HCT116 (cell line): ENCODE results near the gene RNPEPL1. TPM values are rescaled to one million over a fixed set of nuclear protein-coding genes. Genes with fewer than 3 reads are reported as not detected.

Source experiments
- ATAC-seq: fragments of 200-7000 bp; cut with Tn5 transposase; 2 replicates; pipeline ENCODE4 v1.9.1; 2020; ENCODE audit warnings: mild to moderate bottlenecking, moderate library complexity
- BruUV-seq: library from RNA; stranded (reverse); fragments of 400-500 nt; replicated peaks from 2 replicates; lab custom pipeline; 2021; lab: Mats Ljungman, UMichigan
- CTCF ChIA-PET: fragments of 300-600 bp; sonication (Branson Sonifier 250); formaldehyde crosslinking; loops from one replicate; lab custom pipeline; 2021; ENCODE audit warnings: antibody characterized with exemption; lab: Charles Lee
- POLR2A ChIA-PET: fragments of 300-600, 350-600 bp; sonication (Branson Sonifier 250); formaldehyde crosslinking; loops from one replicate; lab custom pipeline; 2021; ENCODE audit warnings: antibody characterized with exemption; lab: Charles Lee
- RAD21 ChIA-PET, 2 experiments: fragments of 300-600 bp; sonication (Branson Sonifier 250); formaldehyde crosslinking; loops; one replicate each; lab custom pipeline; 2023; ENCODE audit warnings: low total read pairs in 2 of 2; ENCODE audit not compliant: uncharacterized antibody in 2 of 2, unreplicated experiment in 2 of 2, low non-redundant PET in 1 of 2; lab: Charles Lee
- DNase-seq: peaks from one replicate; pipeline ENCODE4 v3.0.0-alpha.2; 2010; ENCODE audit warnings: low read depth, low spot score
- H2AFZ ChIP-seq: fragments of 200-600 bp; shearing (Covaris generic), sonication (generic); 2 replicates; pipeline ENCODE4 v1.6.1; 2017; ENCODE audit warnings: low read depth, mixed run types, mixed read lengths, antibody characterized with exemption, low read length; ENCODE audit not compliant: poor library complexity, severe bottlenecking
- H3K27ac ChIP-seq: 2 replicates; pipeline ENCODE4 v1.5.1; 2012; ENCODE audit warnings: low read depth, low read length
- H3K27me3 ChIP-seq: fragments of 200-600 bp; sonication (generic); 2 replicates; pipeline ENCODE4 v1.6.1; 2016; ENCODE audit warnings: mixed run types, low read length, mixed read lengths; ENCODE audit not compliant: insufficient read depth
- H3K36me3 ChIP-seq, 2 experiments: fragments of 200-500 bp in 1 of 2; fragments of 200-600 bp in 1 of 2; sonication (Bioruptor generic) in 1 of 2; sonication (generic) in 1 of 2; 2 replicates each; pipeline versions ENCODE4 v1.5.1 to v1.6.1; 2014 to 2016; ENCODE audit warnings: low read length in 2 of 2, inconsistent platforms in 1 of 2, mixed read lengths in 1 of 2, mixed run types in 1 of 2; ENCODE audit not compliant: insufficient read depth in 2 of 2, control insufficient read depth in 1 of 2
- H3K4me1 ChIP-seq, 2 experiments: fragments of 200-600 bp in 1 of 2; sonication (generic) in 1 of 2; 2 replicates each; pipeline versions ENCODE4 v1.5.1 to v1.6.1; 2012 to 2017; ENCODE audit warnings: low read length in 2 of 2, inconsistent platforms in 1 of 2, mild to moderate bottlenecking in 1 of 2, mixed read lengths in 1 of 2, mixed run types in 1 of 2, moderate library complexity in 1 of 2; ENCODE audit not compliant: insufficient read depth in 2 of 2, control insufficient read depth in 1 of 2
- H3K4me2 ChIP-seq: fragments of 200-600 bp; sonication (generic); 2 replicates; pipeline ENCODE4 v1.6.1; 2017; ENCODE audit warnings: mixed run types, low read length, mixed read lengths
- H3K4me3 ChIP-seq, 2 experiments: fragments of 200-600 bp in 1 of 2; sonication (generic) in 1 of 2; replicated peaks in 1 of 2; 2 replicates each; pipeline ENCODE4 v1.5.1; 2011 to 2016; ENCODE audit warnings: low read length in 2 of 2, control low read depth in 1 of 2, low read depth in 1 of 2, mild to moderate bottlenecking in 1 of 2, mixed read lengths in 1 of 2, mixed run types in 1 of 2
- H3K79me2 ChIP-seq: fragments of 200-600 bp; sonication (generic); 2 replicates; pipeline ENCODE4 v1.6.1; 2017; ENCODE audit warnings: mild to moderate bottlenecking, mixed run types, low read length, moderate library complexity, mixed read lengths; ENCODE audit not compliant: insufficient read depth
- H3K9ac ChIP-seq: fragments of 200-600 bp; sonication (generic); 2 replicates; pipeline ENCODE4 v1.6.1; 2016; ENCODE audit warnings: low read length, mixed read lengths
- H3K9me2 ChIP-seq: fragments of 200-600 bp; sonication (generic), shearing (Covaris generic); 2 replicates; pipeline ENCODE4 v1.6.1; 2017; ENCODE audit warnings: mixed run types, mild to moderate bottlenecking, moderate library complexity; ENCODE audit not compliant: insufficient read depth
- H3K9me3 ChIP-seq, 2 experiments: fragments of 200-500 bp in 1 of 2; fragments of 200-600 bp in 1 of 2; sonication (Bioruptor generic) in 1 of 2; sonication (generic) in 1 of 2; 2 replicates each; pipeline ENCODE4 v1.6.1; 2014 to 2017; ENCODE audit warnings: low read length in 2 of 2, mixed read lengths in 2 of 2, inconsistent platforms in 1 of 2, low read depth in 1 of 2, mild to moderate bottlenecking in 1 of 2, mixed run types in 1 of 2, moderate library complexity in 1 of 2; ENCODE audit not compliant: control insufficient read depth in 1 of 2, insufficient read depth in 1 of 2
- H4K20me1 ChIP-seq: fragments of 200-600 bp; sonication (generic), shearing (Covaris generic); 2 replicates; pipeline ENCODE4 v1.6.1; 2017; ENCODE audit warnings: mixed run types, mild to moderate bottlenecking, moderate library complexity; ENCODE audit not compliant: insufficient read depth
- POLR2A ChIP-seq: IDR thresholded peaks from 2 replicates; pipeline ENCODE4 v1.7.0; 2011; ENCODE audit warnings: borderline replicate concordance; ENCODE audit not compliant: insufficient read depth, insufficient read length; ENCODE audit errors: extremely low read depth
- POLR2AphosphoS5 ChIP-seq: IDR thresholded peaks from 2 replicates; pipeline ENCODE4 v1.6.1; 2011; ENCODE audit warnings: mild to moderate bottlenecking, low read depth, low read length, moderate library complexity
- SP1 ChIP-seq: IDR thresholded peaks from 2 replicates; pipeline ENCODE4 v1.6.1; 2012; ENCODE audit warnings: low read depth
- SRF ChIP-seq: IDR thresholded peaks from 2 replicates; pipeline ENCODE4 v1.6.1; 2012; ENCODE audit warnings: low read depth
- TCF7L2 ChIP-seq: IDR thresholded peaks from 2 replicates; pipeline ENCODE4 v1.7.0; 2011; ENCODE audit warnings: borderline replicate concordance, inconsistent platforms; ENCODE audit not compliant: insufficient read depth, insufficient read length; ENCODE audit errors: extremely low read depth
- ZBTB33 ChIP-seq: IDR thresholded peaks from 2 replicates; pipeline ENCODE4 v1.6.1; 2011; ENCODE audit warnings: mild to moderate bottlenecking, low read length, moderate library complexity; ENCODE audit not compliant: insufficient replicate concordance; ENCODE audit errors: extremely low read depth
- ZFX ChIP-seq: fragments of 450-650 bp; IDR thresholded peaks from 2 replicates; pipeline ENCODE4 v1.6.1; 2017
- intact Hi-C: fragments of 100-400 bp; cut with micrococcal nuclease; formaldehyde crosslinking; loops from 2 replicates; pipeline ENCODE4 v1.10.0; 2022
- total RNA-seq: library from RNA; stranded (reverse); gene quantifications from one replicate; pipeline ENCODE4 v1.2.1, GENCODE V29; 2021; ENCODE audit not compliant: unreplicated experiment

The RNPEPL1 gene
- total RNA-seq, 1 experiment from 2014 or later, result 49.7 TPM

- no peaks in the 10 kb centered on the region for H4K20me1 ChIP-seq
- ATAC-seq, result peak; percentile 3; the same call in 1 of the 2 replicates
- H3K79me2 ChIP-seq, result peaks cover 35% of the 10 kb centered on the region; the same call in 1 of the 2 replicates
- no peaks in the 10 kb centered on the region for H3K36me3 ChIP-seq
- ChIA-PET CTCF (interaction anchor here (1.7 kb wide), 1 partner anchor 11 kb away, joined by 7 read pairs; no protein-coding TSS in a partner anchor), POLR2A (interaction anchor here (1.0 kb wide), 1 partner anchor 11 kb away, joined by 4 read pairs; no protein-coding TSS in a partner anchor)
- no peak for TF ChIP-seq ZBTB33
- no peak for TF ChIP-seq POLR2A
- no peak for TF ChIP-seq SP1
- TF ChIP-seq POLR2AphosphoS5, result 0 out of 2 replicates have a peak, but pooled peaks have one; percentile 14
- no peak for TF ChIP-seq SRF
- peak; percentile 66 for TF ChIP-seq ZFX
- no peak for TF ChIP-seq TCF7L2
- TF ChIP-seq, all 23 proteins: peak for 2
- H3K4me3 ChIP-seq, result peak overlapping the region; percentile 54 to 76
- no peak overlapping the region for H2AFZ ChIP-seq
- no peaks in the 10 kb centered on the region for H3K27me3 ChIP-seq
- peak overlapping the region; percentile 93 for H3K27ac ChIP-seq
- intact Hi-C loops, result loop anchor here (5.0 to 10.0 kb wide), 2 partner anchors 57 to 334 kb away; no protein-coding TSS in a partner anchor
- RAD21 ChIA-PET, result no interaction called here
- no peaks in the 10 kb centered on the region for H3K9me2 ChIP-seq
- no TSS peak for BruUV-seq
- H3K9me3 ChIP-seq, result no peaks in the 10 kb centered on the region
- H3K9ac ChIP-seq, result peak overlapping the region; percentile 82
- no peak for DNase-seq
- peak overlapping the region; percentile 92 for H3K4me2 ChIP-seq
- peaks cover 42 to 59% of the 10 kb centered on the region in 2 experiments for H3K4me1 ChIP-seq
These were observed 616 bp downstream of the RNPEPL1 start for GRCh38 chr2:240568678-240569522.
